Measurements from ENCODE around the gene CADM1.

DNA sequence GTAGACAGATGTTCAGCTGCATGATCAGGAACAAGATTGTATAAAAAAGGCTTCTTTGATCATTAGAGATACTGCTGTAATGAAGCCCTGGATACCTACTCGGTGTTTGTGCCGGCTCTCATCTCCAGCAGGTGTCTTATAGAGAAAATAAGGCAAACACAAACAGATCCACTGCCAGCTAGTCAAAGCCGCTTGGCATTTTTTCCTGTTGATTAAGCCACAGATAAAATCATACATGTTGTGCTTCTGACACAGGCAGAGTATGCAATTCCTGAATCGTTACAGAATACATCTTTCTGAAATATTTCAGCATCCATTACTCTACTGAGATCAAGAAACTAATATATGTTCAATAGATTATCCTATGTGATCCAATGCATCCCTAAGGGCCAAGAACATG, 206.9 kb downstream of the CADM1 start:
- TF ChIP-seq, protein P1, sequence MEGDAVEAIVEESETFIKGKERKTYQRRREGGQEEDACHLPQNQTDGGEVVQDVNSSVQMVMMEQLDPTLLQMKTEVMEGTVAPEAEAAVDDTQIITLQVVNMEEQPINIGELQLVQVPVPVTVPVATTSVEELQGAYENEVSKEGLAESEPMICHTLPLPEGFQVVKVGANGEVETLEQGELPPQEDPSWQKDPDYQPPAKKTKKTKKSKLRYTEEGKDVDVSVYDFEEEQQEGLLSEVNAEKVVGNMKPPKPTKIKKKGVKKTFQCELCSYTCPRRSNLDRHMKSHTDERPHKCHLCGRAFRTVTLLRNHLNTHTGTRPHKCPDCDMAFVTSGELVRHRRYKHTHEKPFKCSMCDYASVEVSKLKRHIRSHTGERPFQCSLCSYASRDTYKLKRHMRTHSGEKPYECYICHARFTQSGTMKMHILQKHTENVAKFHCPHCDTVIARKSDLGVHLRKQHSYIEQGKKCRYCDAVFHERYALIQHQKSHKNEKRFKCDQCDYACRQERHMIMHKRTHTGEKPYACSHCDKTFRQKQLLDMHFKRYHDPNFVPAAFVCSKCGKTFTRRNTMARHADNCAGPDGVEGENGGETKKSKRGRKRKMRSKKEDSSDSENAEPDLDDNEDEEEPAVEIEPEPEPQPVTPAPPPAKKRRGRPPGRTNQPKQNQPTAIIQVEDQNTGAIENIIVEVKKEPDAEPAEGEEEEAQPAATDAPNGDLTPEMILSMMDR (IDR thresholded peaks at IDR 0.05; ENCODE audit: poor library complexity) = no peak
- no peak for TF ChIP-seq EZH2 (IDR thresholded peaks at IDR 0.05; ENCODE audit: borderline replicate concordance)
